NCI-H1092 (cell line): ENCODE results near the gene COPE.
"Not testable (repeated sequence)": the region's sequence is repeated elsewhere in the genome, so short reads cannot be mapped to it uniquely, and the experiment has no call there.

ENCODE experiments used
- DNase-seq: peaks from one replicate; lab custom pipeline; 2025; lab: John Stamatoyannopoulos, UW

COPE gene

DNA sequence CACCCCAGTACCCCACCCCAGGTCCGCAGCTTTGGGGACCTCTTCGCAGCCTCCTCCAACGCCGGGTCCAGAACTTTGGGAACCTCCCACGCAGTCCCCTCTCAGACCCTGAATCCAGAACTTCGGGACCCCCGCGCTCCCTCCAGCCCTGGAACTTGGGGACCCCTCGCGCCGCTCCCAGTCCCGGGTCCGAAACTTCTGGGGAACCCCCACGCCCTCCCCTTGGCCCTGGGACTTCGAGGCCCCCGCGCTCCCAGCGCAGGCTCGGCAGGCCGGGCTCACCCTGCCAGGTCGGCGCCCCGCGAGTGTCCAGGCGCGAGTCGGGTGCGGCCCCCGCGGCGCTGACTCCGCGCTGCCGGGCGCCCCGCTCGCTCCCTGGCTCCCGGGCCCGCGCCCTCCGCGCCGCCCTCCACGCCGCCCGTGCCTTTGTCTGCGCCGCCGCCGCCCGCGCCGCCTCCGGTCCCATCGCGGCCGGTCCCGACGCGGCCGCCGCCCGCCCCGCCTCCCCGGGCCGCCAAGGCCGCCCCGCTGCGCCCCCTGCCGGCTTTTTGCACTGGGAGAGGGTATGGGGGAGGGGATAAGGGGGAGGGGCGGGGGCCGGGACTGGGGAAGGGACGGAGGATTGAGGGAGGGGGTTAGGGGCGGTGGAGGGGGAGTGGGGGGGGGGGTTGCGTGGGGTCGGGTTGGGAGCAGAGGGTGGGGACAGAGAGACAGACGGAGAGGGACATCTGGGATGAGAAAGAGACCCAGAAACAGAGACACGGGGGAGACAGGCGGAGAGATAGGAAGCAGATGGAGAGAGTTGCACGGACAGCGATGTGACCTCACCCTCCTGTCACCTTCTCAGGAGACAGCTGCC, 21.8 kb upstream of the COPE start, which contains the start of gene HOMER3:
Gene HOMER3 (minus strand): TSS at position 449 of the 859 bp plus-strand sequence. CDS start 2,235 bp downstream, outside the sequence.
- DNase-seq, result peak; percentile 39

DNA sequence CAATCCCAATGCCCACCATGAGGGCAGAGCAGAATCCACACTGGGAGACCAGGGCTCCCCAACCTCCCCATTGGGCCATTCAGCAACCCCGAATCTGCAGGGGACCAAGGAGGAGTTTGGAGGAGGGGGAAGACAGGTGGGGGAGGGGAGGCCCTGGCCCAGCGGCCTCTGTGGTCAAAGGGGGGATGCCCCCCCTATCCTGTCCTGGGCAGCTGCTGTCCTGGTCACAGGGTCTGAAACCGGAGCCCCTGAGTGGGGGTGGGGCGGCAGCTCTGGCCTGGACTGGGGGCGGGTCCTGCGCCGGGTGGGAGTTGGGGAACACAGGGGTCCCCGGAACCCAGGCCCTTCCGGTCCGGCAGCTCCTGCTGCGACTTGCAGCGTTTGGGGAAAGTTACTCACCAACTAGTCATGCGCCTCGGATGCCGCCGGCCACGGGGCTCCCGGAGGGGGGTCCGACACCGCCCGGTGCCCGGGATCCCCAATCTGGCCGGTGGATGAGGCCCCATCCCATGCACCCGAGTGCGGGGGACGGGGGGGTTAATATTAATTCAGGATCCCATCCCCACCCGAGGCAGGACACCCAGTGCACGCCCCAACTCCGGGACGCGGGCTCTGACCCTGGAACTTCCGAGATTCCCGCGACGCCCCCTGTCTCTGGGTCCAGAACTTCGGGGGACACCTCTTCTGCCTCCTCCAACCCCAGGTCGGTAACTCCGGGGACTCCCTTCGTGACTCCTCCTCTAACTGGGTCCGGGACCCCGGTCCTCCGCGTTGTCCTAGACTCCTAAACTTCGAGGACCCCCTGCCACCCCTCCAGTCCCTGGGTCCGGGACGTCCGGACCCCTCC, 21.0 kb upstream of the COPE start:
- DNase-seq, result no peak

DNA sequence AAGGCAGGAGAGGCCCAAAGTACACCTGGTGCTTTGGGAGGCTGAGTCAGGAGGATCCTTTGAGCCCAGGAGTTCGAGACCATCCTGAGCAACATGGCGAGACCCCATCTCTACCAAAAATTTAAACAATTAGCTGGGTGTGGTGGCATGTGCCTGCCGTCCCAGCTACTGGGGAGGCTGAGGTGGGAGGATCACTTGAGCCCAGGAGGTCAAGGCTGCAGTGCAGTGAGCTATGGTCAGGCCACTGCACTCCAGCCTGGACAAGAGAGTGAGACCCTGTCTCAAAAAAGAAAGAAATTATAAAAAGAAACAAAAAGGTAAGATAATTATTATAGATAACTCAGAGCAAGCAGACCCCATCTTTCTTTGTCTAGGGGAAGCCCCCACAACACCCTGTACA, 20.0 kb upstream of the COPE start:
- no peak for DNase-seq

DNA sequence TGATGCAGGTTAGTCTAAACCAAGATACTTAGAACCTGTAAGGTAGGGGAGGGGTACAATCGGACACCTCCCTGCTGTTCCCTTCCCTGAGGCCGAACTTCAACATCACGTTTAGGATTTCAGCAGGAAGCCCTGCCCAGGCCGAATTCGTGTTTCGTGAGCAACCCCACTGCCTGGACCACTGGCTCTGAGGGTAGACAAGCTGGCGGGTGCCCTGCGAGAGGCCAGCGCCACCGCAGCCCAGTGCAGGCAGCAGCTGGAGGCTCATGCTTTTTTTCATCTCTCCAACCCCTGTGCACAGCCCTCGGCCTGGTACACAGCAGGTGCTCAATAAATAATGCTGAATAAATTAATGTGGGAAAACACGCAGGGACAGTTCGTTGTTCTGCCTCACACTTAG, 14.1 kb upstream of the COPE start:
- no peak for DNase-seq

DNA sequence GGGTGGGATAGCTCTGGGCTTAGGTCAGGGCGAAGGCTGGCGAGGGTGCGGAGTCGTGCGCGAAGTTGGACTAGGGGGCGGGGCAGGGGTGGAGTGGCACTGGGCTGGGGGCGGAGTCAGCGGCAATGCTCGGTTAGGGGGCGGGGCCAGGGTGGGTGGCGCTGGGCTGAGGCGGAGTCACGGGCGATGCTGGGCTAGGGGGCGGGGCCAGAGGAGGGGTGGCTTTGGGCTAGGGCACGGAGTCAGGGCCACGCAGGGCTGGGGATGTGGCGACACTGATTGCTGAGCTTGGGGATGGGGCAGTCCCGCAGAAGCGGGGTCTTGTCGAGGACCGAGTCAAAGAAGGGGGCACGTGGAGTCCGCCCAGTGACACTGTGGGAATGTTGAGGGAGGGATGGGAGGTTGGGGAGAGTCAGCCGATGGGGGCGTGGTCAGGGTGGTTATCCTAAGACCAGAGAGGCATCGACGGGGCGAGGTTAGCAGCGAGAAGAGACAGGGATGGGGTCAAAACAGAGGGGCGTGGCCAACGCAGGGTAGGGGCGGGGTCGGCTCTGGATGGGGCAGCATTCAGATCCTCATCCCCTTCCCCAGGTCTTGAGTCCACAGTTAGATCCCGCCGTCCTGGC, 13.1 kb upstream of the COPE start:
- DNase-seq, result no peak

DNA sequence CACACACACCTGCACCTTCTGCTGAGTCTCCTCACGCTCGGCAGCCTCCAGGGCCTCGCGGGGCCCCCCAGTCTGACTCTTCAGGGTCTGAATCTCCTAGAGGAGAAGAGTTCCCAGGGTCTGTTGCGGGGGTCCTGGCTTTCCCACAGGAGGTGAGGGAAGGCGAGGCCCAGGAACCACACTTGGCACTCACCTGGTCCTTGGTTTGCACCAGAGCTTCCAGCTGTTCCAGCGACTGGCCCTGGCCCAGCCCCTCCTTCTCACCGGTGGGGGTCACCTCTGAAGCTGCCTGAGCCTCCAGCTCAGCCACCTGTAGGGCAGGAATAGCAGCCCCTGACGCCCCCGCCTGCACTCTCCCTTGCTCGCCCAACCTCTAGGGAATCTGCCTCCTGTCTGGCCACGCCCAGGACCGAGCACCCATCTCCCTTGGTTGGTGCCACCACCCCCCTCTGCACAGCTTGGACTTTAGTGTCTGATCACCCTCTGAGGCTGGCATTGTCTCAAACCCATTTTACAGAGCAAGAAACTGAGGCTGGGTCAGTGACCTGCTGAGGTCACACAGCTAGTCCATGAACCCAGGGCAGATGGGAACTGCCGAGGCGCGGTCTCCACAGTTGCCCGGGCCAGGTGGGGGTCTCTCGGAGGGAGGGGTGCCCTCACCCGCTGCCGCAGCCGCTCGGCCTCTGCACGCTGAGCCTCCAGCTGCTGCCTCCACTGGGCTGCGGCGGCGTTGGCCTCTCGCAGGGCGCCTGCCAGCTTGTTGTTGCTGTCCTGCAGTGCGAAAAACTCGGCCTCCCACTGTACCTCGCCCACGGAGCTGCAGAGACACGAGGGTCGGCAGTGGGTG, 12.4 kb upstream of the COPE start:
- DNase-seq, result no peak

DNA sequence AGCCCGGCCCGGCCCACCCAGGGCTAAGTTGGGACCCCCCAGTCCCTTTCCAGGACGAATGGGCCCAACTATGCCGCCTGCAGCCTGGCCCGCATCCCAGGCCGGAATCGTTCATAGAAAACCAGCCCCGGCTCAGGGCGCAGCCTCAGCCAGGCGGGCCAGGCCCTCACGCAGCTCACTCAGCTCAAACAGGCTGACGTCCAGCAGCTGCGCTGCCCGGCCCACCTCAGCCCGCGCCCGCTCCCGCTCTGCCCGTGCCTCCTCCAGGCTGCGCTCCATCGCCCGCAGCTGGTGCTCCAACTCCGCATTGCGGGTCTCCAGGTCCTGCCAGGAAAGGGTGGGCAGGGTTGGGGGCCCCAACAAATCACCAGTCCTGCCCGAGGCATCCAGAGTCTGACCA, 10.1 kb upstream of the COPE start:
- DNase-seq, result no peak

DNA sequence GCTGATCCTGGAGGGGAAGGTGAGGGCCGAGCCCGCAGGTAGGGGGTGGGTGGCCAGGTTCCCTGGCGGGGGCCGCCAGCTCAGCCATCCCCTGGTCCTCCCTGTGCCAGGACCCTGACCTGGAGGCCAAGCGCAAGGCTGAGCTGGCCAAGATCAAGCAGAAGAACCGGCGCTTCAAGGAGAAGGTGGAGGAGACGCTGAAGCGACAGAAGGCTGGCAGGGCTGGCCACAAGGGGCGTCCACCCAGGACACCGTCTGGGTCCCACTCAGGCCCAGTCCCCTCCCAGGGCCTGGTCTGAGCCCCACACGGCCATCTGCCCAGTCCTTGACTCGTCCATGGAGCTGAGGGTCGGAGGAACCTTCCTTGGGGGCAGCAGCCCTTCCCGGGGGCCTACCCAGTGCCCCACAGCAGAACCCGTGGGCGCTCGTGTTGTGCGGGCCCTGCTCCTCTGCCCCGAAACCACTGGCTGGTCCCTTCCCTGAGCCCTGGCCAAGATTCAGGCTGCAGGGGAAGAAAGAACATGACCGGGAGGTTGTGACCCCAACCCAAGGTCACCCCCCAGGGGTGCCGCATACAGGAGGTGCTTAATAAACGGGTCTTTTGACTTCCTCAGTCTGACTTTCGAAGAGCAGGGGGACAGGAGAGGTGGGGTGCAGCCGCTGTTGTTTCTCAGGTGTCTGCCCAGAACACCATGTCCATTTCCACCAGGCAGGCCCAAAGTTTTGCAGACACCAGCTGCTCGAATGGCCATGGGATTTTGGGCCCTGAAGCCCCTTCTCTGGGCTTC, 9.0 kb upstream of the COPE start:
- DNase-seq, result no peak

DNA sequence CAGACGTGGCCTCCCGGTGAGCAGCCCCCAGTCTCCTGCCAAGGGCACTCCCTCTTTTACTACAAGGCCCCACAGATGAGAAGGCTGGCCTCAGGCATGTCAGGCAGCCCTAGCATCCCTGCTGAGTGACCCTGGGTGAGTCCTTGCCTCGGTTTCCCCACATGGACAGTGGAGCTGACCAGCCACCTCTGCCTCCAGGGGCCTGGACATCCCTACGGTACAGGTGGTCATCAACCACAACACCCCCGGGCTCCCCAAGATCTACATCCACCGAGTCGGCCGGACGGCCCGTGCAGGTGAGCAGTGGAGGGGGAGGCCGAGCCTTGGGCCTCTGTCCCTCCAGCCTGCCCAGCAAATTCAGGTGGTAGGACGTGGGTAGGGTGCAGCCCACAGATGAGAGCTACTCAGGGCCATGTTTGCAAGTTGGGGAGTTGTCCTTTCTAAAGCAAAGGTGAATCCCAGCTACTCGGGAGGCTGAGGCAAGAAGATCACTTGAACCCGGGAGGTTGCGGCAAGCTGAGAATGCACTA, 5.6 kb upstream of the COPE start:
- no peak for DNase-seq

DNA sequence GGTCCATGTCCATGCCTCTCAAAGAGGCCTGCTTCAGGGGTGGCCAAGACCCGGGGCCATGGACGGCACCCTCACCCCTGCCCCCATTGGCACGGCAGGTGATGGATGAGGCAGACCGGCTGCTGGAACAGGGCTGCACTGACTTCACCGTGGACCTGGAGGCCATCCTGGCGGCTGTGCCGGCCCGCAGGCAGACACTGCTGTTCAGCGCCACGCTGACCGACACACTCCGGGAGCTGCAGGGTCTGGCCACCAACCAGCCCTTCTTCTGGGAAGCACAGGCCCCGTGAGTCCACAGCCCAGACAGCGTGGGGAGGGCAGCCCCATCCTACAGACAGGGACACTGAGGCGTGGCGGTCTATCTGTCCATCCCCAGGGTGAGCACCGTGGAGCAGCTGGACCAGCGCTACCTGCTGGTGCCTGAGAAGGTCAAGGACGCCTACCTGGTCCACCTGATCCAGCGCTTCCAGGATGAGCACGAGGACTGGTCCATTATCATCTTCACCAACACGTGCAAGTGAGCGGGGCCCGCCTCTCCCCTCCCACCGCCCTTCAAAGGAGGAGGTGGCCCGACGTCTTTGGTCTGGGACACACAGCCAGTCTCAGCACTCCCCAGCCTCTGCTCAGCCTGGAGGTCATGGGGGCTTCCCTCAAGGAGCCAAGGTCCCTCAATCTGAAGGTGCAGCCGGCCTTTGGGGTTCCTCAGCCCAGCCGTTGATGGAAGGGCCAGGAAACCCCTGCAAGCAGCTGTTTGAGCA, 3.2 kb upstream of the COPE start:
- DNase-seq, result no peak

DNA sequence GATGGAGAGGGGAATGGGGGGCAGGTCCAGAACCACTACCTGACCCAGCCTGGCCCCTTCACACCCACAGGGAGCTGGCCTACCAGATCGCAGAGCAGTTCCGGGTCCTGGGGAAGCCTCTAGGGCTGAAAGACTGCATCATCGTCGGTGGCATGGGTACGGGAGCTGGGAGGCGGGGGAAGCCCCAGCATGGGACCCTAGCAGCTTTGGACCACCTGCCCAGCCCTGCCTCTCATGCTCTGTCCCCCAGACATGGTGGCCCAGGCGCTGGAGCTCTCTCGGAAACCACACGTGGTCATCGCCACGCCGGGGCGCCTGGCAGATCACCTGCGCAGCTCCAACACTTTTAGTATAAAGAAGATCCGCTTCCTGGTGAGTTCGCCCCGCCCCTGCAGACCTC, 2.4 kb upstream of the COPE start:
- no peak for DNase-seq

DNA sequence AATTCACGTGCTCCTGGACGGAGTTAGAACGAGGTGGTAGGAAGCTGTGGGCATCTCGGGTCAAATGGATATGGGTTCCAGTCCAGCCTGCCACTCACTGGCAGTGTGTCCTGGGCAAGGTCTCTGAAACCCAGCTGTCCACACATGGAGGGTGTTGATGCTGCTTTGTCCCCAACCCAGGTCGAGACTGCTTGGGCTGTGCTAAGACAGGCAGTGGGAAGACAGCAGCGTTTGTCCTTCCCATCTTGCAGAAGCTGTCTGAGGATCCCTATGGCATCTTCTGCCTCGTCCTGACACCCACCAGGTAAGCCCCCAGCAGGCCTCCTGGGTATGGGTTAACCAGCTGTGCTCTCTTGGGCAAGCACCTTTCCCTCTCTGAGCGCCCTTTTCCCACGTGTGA, 1.2 kb upstream of the COPE start:
- DNase-seq, result no peak

DNA sequence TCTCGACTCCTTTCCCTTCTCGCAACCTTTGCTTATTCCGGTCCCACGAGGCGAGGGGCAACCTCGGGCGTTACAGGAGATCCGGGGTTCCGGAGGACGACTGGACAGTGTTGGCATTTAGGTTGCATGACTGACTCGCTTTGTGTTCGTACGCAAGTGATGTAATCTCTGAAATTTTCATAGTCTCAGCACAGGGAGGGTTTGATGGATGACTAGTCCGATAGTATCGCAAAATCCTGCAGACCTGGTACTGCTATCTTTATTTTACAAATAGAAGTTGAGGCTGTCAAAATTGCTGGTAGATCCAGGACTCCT, 670 bp upstream of the COPE start:
- DNase-seq, result no peak

DNA sequence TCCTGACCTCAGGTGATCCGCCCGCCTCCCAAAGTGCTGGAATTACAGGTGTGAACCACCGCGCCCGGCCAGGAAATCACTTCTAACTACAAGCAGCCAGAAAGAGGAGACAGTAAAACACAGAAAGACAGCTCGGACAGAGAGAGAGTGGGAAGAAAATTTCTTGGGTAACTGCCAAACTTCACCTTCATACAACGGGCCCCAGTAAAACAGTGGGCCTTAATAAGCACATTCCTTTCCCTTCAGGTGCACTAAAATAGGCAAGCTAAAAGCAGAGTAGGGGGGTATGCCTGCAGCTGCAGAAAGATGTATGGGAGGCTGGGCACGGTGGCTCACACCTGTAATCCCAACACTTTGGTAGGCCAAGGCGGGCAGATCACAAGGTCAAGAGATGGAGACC, 1.6 kb downstream of the COPE start:
- not testable (repeated sequence) for DNase-seq

DNA sequence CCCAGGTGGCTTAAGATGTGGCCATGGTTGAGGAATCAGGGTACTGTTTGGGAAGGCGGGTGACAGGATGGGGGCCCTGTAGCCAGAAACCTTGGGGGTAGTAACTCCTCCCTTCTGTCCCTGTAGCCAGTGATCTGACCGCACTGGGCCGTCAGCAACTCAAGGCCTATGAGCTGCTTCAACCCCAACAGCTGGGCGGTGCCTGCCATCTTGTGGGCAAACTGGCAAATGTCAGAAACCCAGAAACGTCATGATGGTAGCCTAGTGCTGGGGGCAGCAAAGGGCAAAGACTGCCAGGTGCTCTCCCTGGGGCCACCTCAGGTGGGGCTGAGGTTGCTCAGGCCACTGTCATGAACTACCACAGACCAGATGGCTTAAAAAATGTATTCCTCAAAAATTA, 3.5 kb downstream of the COPE start:
- DNase-seq, result no peak

DNA sequence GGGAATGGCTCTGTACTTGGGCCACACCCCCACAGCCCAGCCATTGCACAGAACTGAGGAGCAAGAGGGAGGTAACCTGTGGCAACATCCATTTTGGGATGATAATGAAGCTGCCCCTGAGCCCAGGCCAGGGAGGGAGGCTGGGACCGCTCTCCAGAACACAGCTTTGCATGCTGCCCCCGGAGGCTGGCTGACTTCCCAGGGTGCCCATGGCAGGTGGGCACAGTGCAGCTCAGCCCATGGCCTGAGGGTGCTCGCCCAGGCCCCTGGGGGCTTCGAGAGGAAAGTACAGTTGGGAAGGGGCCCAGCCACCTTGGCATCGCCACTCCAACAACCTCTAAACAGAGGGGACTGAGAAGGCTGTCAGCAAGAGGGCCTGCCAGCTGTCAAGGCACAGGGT, 5.7 kb downstream of the COPE start:
- no peak for DNase-seq

DNA sequence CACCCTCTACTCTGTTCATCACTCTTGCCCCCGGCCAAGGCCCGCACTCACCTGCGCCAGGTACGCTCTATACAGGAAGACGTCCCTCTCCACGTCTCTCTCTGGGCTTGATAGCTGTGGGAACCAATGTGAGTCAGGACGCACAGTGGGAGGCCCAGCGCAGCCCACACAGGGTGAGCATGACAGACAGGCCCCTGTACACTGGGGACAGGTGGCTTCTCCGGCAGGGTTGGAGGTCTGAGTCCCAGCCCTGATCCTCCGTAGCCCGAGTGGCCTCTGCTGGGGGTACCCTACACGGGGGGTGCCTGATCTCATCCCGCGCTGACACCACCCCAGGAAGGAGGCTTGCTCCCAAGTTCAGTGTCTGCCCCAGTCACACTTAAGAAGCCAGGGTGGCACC, 6.3 kb downstream of the COPE start:
- no peak for DNase-seq

DNA sequence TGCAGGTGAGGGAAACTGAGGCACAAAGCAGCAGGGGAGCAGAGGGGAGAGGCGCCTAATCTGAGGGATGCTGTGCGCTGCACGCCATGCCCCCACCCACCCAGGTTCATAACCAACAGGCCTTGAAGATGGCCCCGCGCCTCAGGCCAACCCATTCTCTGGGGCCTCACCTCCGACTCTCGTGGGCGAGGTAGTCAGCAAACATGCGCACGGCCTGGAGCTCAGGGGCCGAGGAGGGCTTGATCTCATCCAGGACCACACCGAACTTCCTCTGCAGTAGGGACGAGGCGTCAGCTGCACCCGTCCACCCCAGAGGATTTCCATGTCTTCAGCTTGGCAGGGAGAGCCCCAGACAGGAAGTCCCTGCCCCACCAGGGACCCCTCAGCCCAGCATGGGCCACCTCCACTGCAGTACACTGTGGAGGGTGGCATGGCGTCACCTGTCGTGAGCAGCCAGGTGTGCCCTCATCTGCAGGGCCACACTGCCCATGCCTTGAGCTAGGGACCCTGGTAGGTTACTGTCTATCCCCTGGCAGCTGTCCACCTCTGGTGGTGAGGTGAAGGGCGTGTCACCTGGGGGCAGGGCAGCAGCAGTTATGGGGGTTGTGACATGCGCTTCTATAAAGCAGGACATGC, 8.3 kb downstream of the COPE start:
- no peak for DNase-seq

DNA sequence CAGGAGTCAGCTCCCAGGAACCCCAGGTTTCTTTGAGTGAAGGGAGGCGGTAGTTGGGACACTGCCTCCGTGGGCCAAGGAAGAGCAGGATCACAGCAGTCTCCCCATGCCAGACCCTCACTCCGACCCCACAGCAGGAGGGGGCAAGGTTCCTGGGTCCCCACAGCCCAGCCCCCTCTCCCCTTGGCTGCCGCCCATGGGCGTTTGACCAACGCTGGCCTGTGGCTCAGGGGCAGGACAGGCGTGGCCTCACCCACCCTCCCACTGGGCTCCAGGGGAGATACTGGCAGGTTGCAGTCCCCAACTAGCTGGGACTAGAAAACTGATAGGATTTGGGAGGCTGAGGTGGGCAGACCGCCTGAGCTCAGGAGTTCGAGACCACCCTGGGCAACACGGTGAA, 9.2 kb downstream of the COPE start:
- DNase-seq, result no peak
